Pancreas (tissue), 10 donors: ENCODE results near the gene RNASE9. TPM values are rescaled to one million over a fixed set of nuclear protein-coding genes. Genes with fewer than 3 reads are reported as not detected.
"Not testable (repeated sequence)": the region's sequence is repeated elsewhere in the genome, so short reads cannot be mapped to it uniquely, and the experiment has no call there.

Experiments used
- ATAC-seq, 4 donors: fragments of 200-7000 bp; cut with Tn5 transposase; one replicate each; pipeline versions ENCODE4 v1.8.0 to v1.9.1; 2020; ENCODE audit warnings: mild to moderate bottlenecking in 4 of 4, moderate library complexity in 4 of 4
- DNase-seq, 6 donors: peaks; one replicate each; pipeline ENCODE4 v3.0.0-alpha.2; 2020
- FAIRE-seq: peaks from 2 replicates; lab custom pipeline; 2012; peaks lifted over from hg19 to GRCh38; lab: Jason Lieb, UNC
- H3K27ac ChIP-seq, 4 donors: fragments of 200-600 bp; sonication (generic); 1 replicate in 3 of 4; 2 replicates in 1 of 4; pipeline versions ENCODE4 v1.5.0 to v1.8.0; 2020
- H3K27me3 ChIP-seq, 4 donors: fragments of 200-600 bp; one replicate each; pipeline ENCODE4 v1.8.0; 2021
- H3K36me3 ChIP-seq, 3 donors: fragments of 200-600 bp; sonication (generic) in 1 of 3; one replicate each; pipeline versions ENCODE4 v1.5.0 to v1.8.0; 2020 to 2021
- H3K4me1 ChIP-seq, 3 donors: fragments of 200-600 bp; one replicate each; pipeline ENCODE4 v1.8.0; 2021
- H3K4me3 ChIP-seq, 4 donors: fragments of 200-600 bp; sonication (generic) in 2 of 4; one replicate each; pipeline versions ENCODE4 v1.5.0 to v1.8.0; 2020 to 2021
- H3K9me3 ChIP-seq, 4 donors: fragments of 200-600 bp; one replicate each; pipeline ENCODE4 v1.8.0; 2021
- WGBS, 2 donors: extraction: QIAGEN DNeasy Blood & Tissue Kit; methylation state at CpG; one replicate each; pipeline ENCODE4 v1.1.7; 2013; 5-methylcytosine and 5-hydroxymethylcytosine counted together
- intact Hi-C, 3 donors: fragments of 100-400 bp; cut with DNase I; formaldehyde crosslinking; loops; one replicate each; pipeline versions ENCODE4 v1.11.1 to v1.14.2; 2022
- polyA plus RNA-seq, 2 donors: library from polyadenylated mRNA; stranded (reverse); fragments of 200-250 nt; gene quantifications; one replicate each; pipeline ENCODE4 v1.2.3, GENCODE V29; 2013
- total RNA-seq, 6 donors: library from RNA; stranded (reverse); fragmentation: NEBNext Ultra II Directional in 4 of 6; extraction: Animal tissue kit (Norgen Biotek cat#: 25700) in 4 of 6; gene quantifications; one replicate each; pipeline versions ENCODE4 v1.2.1 to v1.2.4, GENCODE V29; 2021 to 2023
- TF ChIP-seq, protein P1 (sequence below), 4 donors: fragments of 200-600 bp; sonication (generic) in 3 of 4; IDR thresholded peaks; one replicate each; pipeline versions ENCODE4 v1.5.0 to v1.8.0; 2021; ENCODE audit warnings: antibody characterized with exemption in 4 of 4
- donor health status: healthy with polysubstance abuse.
- donor health status: DM: no; HTN: no; CAD: no; lungs with moderate emphysema.
- donor health status: DM: no; HTN: no; CAD: no.
- donor health status: control.
- donor health status: control.
- donor health status: Bipolar disorder and iron deficiency.
- donor health status: DM: yes; HTN: yes; CAD: no.
- donor health status: DM: no; HTN: no; CAD: no.
- donor health status: DM: no; HTN: no; CAD: no.
- donor health status: DM: yes; HTN: yes; CAD: no.

RNASE9 gene
- total and polyA plus RNA-seq, 8 donors: not detected

DNA sequence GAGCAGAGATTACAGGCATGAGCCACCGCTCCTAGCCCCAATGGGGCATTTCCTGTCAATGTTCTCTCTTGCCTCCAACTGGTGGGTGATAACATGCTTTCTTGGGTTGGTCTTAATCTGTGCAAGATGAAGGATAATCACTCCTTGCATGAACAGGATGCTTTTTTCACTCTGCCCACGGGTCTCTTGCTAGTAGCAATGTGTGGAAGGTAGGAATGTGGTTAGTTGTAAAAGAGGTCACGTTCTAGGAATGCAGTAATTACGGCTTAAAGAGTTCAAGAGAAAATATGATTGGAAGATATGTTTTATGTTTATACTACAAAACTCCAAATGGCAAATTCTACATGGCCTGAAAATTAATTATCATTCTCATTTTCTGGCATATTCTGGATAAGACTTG, 45.0 kb downstream of the RNASE9 start:
- 54% methylated on average over 4 of the region's 4 CpGs for WGBS, 2 donors
- no peak for FAIRE-seq
- H3K36me3 ChIP-seq: no peaks in the 10 kb centered on the region
- H3K27me3 ChIP-seq: no peaks in the 10 kb centered on the region
- no peak overlapping the region for H3K27ac ChIP-seq
- intact Hi-C loops: no loop called here
- H3K4me1 ChIP-seq: no peaks in the 10 kb centered on the region
- ATAC-seq: no peak
- DNase-seq: no peak
- no peak overlapping the region for H3K4me3 ChIP-seq
- TF ChIP-seq, protein P1, sequence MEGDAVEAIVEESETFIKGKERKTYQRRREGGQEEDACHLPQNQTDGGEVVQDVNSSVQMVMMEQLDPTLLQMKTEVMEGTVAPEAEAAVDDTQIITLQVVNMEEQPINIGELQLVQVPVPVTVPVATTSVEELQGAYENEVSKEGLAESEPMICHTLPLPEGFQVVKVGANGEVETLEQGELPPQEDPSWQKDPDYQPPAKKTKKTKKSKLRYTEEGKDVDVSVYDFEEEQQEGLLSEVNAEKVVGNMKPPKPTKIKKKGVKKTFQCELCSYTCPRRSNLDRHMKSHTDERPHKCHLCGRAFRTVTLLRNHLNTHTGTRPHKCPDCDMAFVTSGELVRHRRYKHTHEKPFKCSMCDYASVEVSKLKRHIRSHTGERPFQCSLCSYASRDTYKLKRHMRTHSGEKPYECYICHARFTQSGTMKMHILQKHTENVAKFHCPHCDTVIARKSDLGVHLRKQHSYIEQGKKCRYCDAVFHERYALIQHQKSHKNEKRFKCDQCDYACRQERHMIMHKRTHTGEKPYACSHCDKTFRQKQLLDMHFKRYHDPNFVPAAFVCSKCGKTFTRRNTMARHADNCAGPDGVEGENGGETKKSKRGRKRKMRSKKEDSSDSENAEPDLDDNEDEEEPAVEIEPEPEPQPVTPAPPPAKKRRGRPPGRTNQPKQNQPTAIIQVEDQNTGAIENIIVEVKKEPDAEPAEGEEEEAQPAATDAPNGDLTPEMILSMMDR (IDR thresholded peaks at IDR 0.05): no peak
- H3K9me3 ChIP-seq: no peaks in the 10 kb centered on the region

DNA sequence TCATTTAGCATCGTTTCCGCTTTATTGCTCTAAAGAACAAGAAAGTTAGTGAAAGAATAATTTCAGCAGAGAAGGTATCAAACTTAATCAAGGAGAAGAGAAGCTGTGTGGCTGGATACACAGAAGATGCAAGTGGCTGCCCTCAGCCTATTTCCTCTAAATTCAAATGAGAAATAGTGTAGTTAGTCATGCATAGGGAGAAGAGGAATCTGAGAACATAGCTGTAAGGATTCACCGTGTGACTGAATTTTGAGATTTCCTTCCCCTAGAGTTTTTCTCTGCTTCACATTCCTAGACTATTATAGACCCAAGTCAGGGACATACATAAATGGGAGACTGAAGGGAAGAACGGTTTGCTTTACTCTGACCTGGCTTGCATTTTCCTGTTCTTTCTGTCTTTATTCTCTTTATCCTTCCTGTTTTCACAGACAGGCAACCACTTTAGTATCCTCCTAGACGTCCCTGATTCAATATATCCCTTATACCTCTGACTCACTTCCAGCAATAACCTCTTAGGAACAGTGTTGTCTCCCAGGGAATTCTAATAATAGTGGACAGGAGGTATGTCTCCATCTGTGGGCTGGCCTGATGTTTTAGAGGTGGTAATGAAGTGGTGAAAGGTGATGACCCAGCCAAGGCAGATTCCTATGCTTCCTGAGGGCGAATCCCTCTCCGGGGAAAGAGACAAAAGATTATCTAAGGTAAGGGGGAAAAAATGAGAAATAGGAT, 48.5 kb downstream of the RNASE9 start:
- WGBS, 2 donors: 46 to 54% methylated on average over 7 of the region's 7 CpGs

DNA sequence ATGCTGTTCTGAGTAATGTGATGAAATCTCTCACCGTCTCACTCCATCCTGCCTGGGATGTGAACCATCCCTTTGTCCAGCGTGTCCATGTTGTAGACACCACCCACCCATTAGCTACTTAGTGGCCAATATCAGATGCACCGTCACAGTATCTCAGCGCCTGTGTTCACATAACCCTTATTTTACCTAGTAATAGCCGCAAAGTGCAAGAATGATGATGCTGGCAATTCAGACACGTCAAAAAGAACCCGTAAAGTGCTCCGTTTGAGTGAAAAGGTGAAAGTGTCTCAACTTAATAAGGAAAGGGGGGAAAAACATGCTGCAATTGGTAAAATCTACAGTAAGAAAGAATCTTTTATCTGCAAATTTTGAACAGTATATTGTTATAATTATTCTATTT, 52.5 kb downstream of the RNASE9 start:
- Histone ChIP-seq H3K36me3 (no peaks in the 10 kb centered on the region), H3K9me3 (no peaks in the 10 kb centered on the region), H3K27me3 (no peaks in the 10 kb centered on the region), H3K4me1 (no peaks in the 10 kb centered on the region), H3K27ac (no peak overlapping the region), H3K4me3 (no peak overlapping the region)
- FAIRE-seq: no peak
- 81 to 88% methylated on average over 8 of the region's 8 CpGs for WGBS, 2 donors
- intact Hi-C loops: no loop called here
- TF ChIP-seq, protein P1 (IDR thresholded peaks at IDR 0.05): no peak
- DNase-seq: no peak
- ATAC-seq: no peak

More for the DNA sequence above, 48.5 kb downstream of the RNASE9 start:
- intact Hi-C loops: no loop called here
- FAIRE-seq (no peak), ATAC-seq (no peak), DNase-seq (no peak)
- no peaks in the 10 kb centered on the region for H3K9me3 ChIP-seq
- H3K4me1 ChIP-seq: no peaks in the 10 kb centered on the region
- H3K27me3 ChIP-seq: no peaks in the 10 kb centered on the region
- H3K36me3 ChIP-seq: no peaks in the 10 kb centered on the region
- H3K4me3 ChIP-seq: no peak overlapping the region
- H3K27ac ChIP-seq: no peak overlapping the region
- TF ChIP-seq, protein P1 (IDR thresholded peaks at IDR 0.05): no peak

DNA sequence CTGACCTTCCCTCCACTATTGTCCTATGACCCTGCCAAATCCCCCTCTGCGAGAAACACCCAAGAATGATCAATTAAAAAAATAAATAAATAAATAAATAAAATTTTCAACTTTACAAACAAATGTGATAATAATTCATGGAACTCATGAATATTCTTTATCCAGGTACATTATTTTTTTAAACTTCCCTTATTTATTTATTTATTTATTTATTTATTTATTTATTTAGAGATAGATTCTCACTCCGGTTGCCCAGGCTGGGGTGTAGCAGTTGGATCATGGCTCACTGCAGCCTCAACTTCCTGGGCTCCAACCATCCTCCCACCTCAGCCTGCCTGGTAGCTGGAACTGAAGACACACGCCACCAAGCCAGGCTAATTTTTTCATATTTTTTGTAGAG, 53.3 kb downstream of the RNASE9 start:
- intact Hi-C loops, H3K36me3 ChIP-seq, DNase-seq, H3K4me3 ChIP-seq, H3K4me1 ChIP-seq, H3K27me3 ChIP-seq, H3K27ac ChIP-seq, H3K9me3 ChIP-seq, FAIRE-seq, ATAC-seq: not testable (repeated sequence)
- 74 to 75% methylated on average over 3 of the region's 3 CpGs for WGBS, 2 donors

DNA sequence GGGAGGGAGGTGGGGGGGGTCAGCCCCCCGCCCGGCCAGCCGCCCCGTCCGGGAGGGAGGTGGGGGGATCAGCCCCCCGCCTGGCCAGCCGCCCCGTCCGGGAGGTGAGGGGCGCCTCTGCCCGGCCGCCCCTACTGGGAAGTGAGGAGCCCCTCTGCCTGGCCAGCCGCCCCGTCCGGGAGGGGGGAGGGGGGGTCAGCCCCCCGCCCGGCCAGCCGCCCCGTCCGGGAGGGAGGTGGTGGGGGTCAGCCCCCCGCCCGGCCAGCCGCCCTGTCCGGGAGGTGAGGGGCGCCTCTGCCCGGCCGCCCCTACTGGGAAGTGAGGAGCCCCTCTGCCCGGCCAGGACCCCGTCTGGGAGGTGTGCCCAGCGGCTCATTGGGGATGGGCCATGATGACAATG, 54.1 kb downstream of the RNASE9 start:
- intact Hi-C loops, H3K27me3 ChIP-seq, DNase-seq: not testable (repeated sequence)

DNA sequence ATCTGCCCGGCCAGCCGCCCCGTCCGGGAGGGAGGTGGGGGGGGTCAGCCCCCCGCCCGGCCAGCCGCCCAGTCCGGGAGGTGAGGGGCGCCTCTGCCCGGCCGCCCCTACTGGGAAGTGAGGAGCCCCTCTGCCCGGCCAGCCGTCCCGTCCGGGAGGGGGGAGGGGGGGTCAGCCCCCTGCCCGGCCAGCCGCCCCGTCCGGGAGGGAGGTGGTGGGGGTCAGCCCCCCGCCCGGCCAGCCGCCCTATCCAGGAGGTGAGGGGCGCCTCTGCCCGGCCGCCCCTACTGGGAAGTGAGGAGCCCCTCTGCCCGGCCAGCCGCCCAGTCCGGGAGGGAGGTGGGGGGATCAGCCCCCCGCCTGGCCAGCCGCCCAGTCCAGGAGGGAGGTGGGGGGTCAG, 54.6 kb downstream of the RNASE9 start:
- H3K27ac ChIP-seq, intact Hi-C loops, ATAC-seq, H3K4me1 ChIP-seq, DNase-seq, H3K9me3 ChIP-seq, H3K27me3 ChIP-seq, H3K36me3 ChIP-seq, FAIRE-seq, H3K4me3 ChIP-seq: not testable (repeated sequence)
- WGBS, 2 donors: 95 to 100% methylated on average over 4 to 25 of the region's 30 CpGs

More for the DNA sequence above, 54.1 kb downstream of the RNASE9 start:
- WGBS, 2 donors: no CpG with 5 or more reads among the region's 30 CpGs
- not testable (repeated sequence) for H3K36me3 ChIP-seq, H3K4me3 ChIP-seq, H3K4me1 ChIP-seq, H3K27ac ChIP-seq, ATAC-seq, FAIRE-seq, H3K9me3 ChIP-seq

Other genes with a start within 250 kb of the RNASE9 start
- 10 to 100 TPM; 17.4 to 34.0 (median 25.0) TPM for gene CCNB1IP1, start 227.8 kb downstream of the RNASE9 start, total RNA-seq
- 10 to 100 TPM; 37.4 to 55.3 TPM for gene CCNB1IP1, start 227.8 kb downstream of the RNASE9 start, polyA plus RNA-seq
- gene PARP2, start 217.4 kb downstream of the RNASE9 start, total RNA-seq: 10 to 100 TPM in 3 of 6 donors, 1 to 10 TPM in 3; 6.1 to 12.5 (median 9.8) TPM
- 10 to 100 TPM; 10.7 to 21.8 TPM for gene PARP2, start 217.4 kb downstream of the RNASE9 start, polyA plus RNA-seq
- 10 to 100 TPM in 3 of 6 donors, 1 to 10 TPM in 3; 7.5 to 26.6 (median 9.6) TPM for gene TEP1, start 147.5 kb downstream of the RNASE9 start, total RNA-seq
- 10 to 100 TPM; 13.3 to 14.8 TPM for gene TEP1, start 147.5 kb downstream of the RNASE9 start, polyA plus RNA-seq
- under 1 TPM; 0.08 to 0.34 (median 0.13) TPM for gene KLHL33, start 124.9 kb downstream of the RNASE9 start, total RNA-seq
- under 1 TPM; 0.12 to 0.15 TPM for gene KLHL33, start 124.9 kb downstream of the RNASE9 start, polyA plus RNA-seq
- 10 to 100 TPM; 11.4 to 16.0 (median 13.9) TPM for gene OSGEP, start 106.2 kb downstream of the RNASE9 start, total RNA-seq
- 10 to 100 TPM; 41.2 to 69.8 TPM for gene OSGEP, start 106.2 kb downstream of the RNASE9 start, polyA plus RNA-seq
- gene APEX1, start 105.8 kb downstream of the RNASE9 start, total RNA-seq: 100 to 1,000 TPM in 1 of 6 donors, 10 to 100 TPM in 5; 50.9 to 107 (median 64.6) TPM
- gene APEX1, start 105.8 kb downstream of the RNASE9 start, polyA plus RNA-seq: 10 to 100 TPM; 53.9 to 88.2 TPM
- 10 to 100 TPM in 5 of 6 donors, 1 to 10 TPM in 1; 8.9 to 20.5 (median 14.4) TPM for gene PIP4P1, start 99.6 kb downstream of the RNASE9 start, total RNA-seq
- 10 to 100 TPM; 26.8 to 38.2 TPM for gene PIP4P1, start 99.6 kb downstream of the RNASE9 start, polyA plus RNA-seq
- gene PNP, start 91.6 kb downstream of the RNASE9 start, total RNA-seq: 10 to 100 TPM in 2 of 6 donors, 1 to 10 TPM in 4; 6.2 to 17.2 (median 8.4) TPM
- gene PNP, start 91.6 kb downstream of the RNASE9 start, polyA plus RNA-seq: 10 to 100 TPM in 1 of 2 donors, 1 to 10 TPM in 1; 9.0 to 24.0 TPM
- gene RNASE10, start 55.5 kb downstream of the RNASE9 start, total RNA-seq: under 1 TPM in 5 of 6 donors, not detected in 1; 0.13 to 0.62 (median 0.28) TPM
- gene RNASE10, start 55.5 kb downstream of the RNASE9 start, polyA plus RNA-seq: under 1 TPM in 1 of 2 donors, not detected in 1; 0.19 TPM
- not detected for gene RNASE11, start 27.0 kb upstream of the RNASE9 start, total RNA-seq
- gene RNASE11, start 27.0 kb upstream of the RNASE9 start, polyA plus RNA-seq: not detected
- gene RNASE12, start 30.3 kb upstream of the RNASE9 start, total RNA-seq: not detected
- not detected for gene RNASE12, start 30.3 kb upstream of the RNASE9 start, polyA plus RNA-seq
- not detected for gene OR6S1, start 80.6 kb upstream of the RNASE9 start, total RNA-seq
- not detected for gene OR6S1, start 80.6 kb upstream of the RNASE9 start, polyA plus RNA-seq
- 10 to 100 TPM; 13.6 to 26.7 (median 15.4) TPM for gene RNASE4, start 123.5 kb upstream of the RNASE9 start, total RNA-seq
- 10 to 100 TPM in 1 of 2 donors, 1 to 10 TPM in 1; 9.6 to 24.7 TPM for gene RNASE4, start 123.5 kb upstream of the RNASE9 start, polyA plus RNA-seq
- 10 to 100 TPM in 5 of 6 donors, 1 to 10 TPM in 1; 9.8 to 16.0 (median 13.3) TPM for gene ANG, start 127.7 kb upstream of the RNASE9 start, total RNA-seq
- 10 to 100 TPM; 11.8 to 14.7 TPM for gene ANG, start 127.7 kb upstream of the RNASE9 start, polyA plus RNA-seq
- not detected for gene EDDM3A, start 184.8 kb upstream of the RNASE9 start, total RNA-seq
- gene EDDM3A, start 184.8 kb upstream of the RNASE9 start, polyA plus RNA-seq: not detected
- gene EDDM3B, start 207.4 kb upstream of the RNASE9 start, total RNA-seq: not detected
- gene EDDM3B, start 207.4 kb upstream of the RNASE9 start, polyA plus RNA-seq: not detected
- gene RNASE6, start 220.2 kb upstream of the RNASE9 start, total RNA-seq: 1 to 10 TPM in 3 of 6 donors, under 1 TPM in 3; 0.31 to 9.9 (median 1.5) TPM
- gene RNASE6, start 220.2 kb upstream of the RNASE9 start, polyA plus RNA-seq: 1 to 10 TPM in 1 of 2 donors, under 1 TPM in 1; 0.99 to 1.1 TPM
- gene RNASE1, start 241.8 kb upstream of the RNASE9 start, total RNA-seq: 100 to 1,000 TPM; 281 to 696 (median 362) TPM
- gene RNASE1, start 241.8 kb upstream of the RNASE9 start, polyA plus RNA-seq: 100 to 1,000 TPM; 144 to 177 TPM